Measurements from ENCODE around the gene HOXB4. TPM values are rescaled to one million over a fixed set of nuclear protein-coding genes. Genes with fewer than 3 reads are reported as not detected.

HOXB4 gene
- polyA plus RNA-seq, 1 of the 3 experiments (the other 2 are of a cell fraction), result 0.03 TPM

- TF ChIP-seq MAX (IDR thresholded peaks at IDR 0.05; ENCODE audit: low read depth) (no peak), EP300 (IDR thresholded peaks at IDR 0.05; ENCODE audit: borderline replicate concordance in 1 of 2, low read depth in 1 of 2, low read length in 1 of 2) (no peak), CTCF (IDR thresholded peaks at IDR 0.05) (no peak), RAD21 (IDR thresholded peaks at IDR 0.05; ENCODE audit: low read length) (no peak), CHD2 (IDR thresholded peaks at IDR 0.05; ENCODE audit: low read length, partially characterized antibody) (no peak)
Observed at GRCh38 chr17:48562934-48563333, 15.2 kb downstream of the HOXB4 start (continued).

- Histone ChIP-seq H3K79me2 (ENCODE audit: insufficient read depth) (no peaks in the 10 kb centered on the region), H3F3A (replicated peaks; ENCODE audit: insufficient read depth) (no peaks in the 10 kb centered on the region), H3K9ac (no peak overlapping the region), H3K27ac (ENCODE audit: low read depth in 2 of 2, low read length in 1 of 2) (no peak overlapping the region), H3K9me2 (no peaks in the 10 kb centered on the region), H3K9me3 (no peaks in the 10 kb centered on the region), H3K4me3 (ENCODE audit: low read depth in 2 of 2, low read length in 1 of 2) (no peak overlapping the region), H3K4me2 (no peak overlapping the region), H4K20me1 (ENCODE audit: insufficient read depth) (peaks cover 4% of the 10 kb centered on the region; the same call in 1 of the 2 replicates), H3K27me3 (ENCODE audit: insufficient read depth) (peaks cover 97% of the 10 kb centered on the region), H3K4me1 (ENCODE audit: control insufficient read depth in 1 of 2, insufficient read depth in 2 of 2, low read depth in 1 of 2, low read length in 1 of 2) (peaks cover 0 to 2% of the 10 kb centered on the region in 2 experiments; a peak in 1 of 4 replicates), H3K36me3 (replicated peaks in 1 of 2; ENCODE audit: control insufficient read depth in 1 of 2, insufficient read depth in 2 of 2, low read length in 1 of 2) (no peaks in the 10 kb centered on the region), H2AFZ (ENCODE audit: low read depth) (no peak overlapping the region)
- POLR2A ChIA-PET, result no interaction called here
- CTCF ChIA-PET, result interaction anchor here (1.0 to 1.3 kb wide), 4 partner anchors 26 to 317 kb away, joined by 3 to 6 read pairs (median 3); partner anchors contain the start of gene HOXB5
- no peak for DNase-seq
- 16% methylated on average over 15 of the region's 15 CpGs for WGBS (ENCODE audit: low lambda C conversion rate)
- TF ChIP-seq CTCF (IDR thresholded peaks at IDR 0.05), result peak; percentile 40
- no peak for TF ChIP-seq MEF2A (IDR thresholded peaks at IDR 0.05; ENCODE audit: borderline replicate concordance, low read depth)
Observed at GRCh38 chr17:48561884-48562810, 16.0 kb downstream of the HOXB4 start.

Measured in SK-N-SH (cell line).